ENCODE results near the gene LRP1B. TPM values are rescaled to one million over a fixed set of nuclear protein-coding genes. Genes with fewer than 3 reads are reported as not detected.

LRP1B gene
- polyA plus RNA-seq, 1 donor from 2014 or later, result 12.7 TPM

GRCh38 chr2:141137122-141137693 lies 993.6 kb downstream of the LRP1B start:
- Histone ChIP-seq H3K9ac (ENCODE audit: low read length) (no peak overlapping the region), H3K27ac (ENCODE audit: low read length) (no peak overlapping the region), H3K36me3 (ENCODE audit: insufficient read depth, low read length) (no peaks in the 10 kb centered on the region), H3K79me2 (replicated peaks; ENCODE audit: insufficient read depth, low read length) (no peaks in the 10 kb centered on the region), H4K20me1 (ENCODE audit: insufficient read depth) (no peaks in the 10 kb centered on the region), H3K9me3 (ENCODE audit: low read length) (no peaks in the 10 kb centered on the region), H3K9me2 (ENCODE audit: insufficient read depth, low read length) (no peaks in the 10 kb centered on the region), H3F3A (ENCODE audit: insufficient read depth, low read length, poor library complexity, severe bottlenecking) (no peaks in the 10 kb centered on the region), H3K4me2 (ENCODE audit: low read length) (no peak overlapping the region), H3K27me3 (ENCODE audit: insufficient read depth, low read depth, low read length) (no peaks in the 10 kb centered on the region), H3K4me3 (ENCODE audit: low read length) (no peak overlapping the region), H2AFZ (ENCODE audit: low read depth, low read length) (no peak overlapping the region)
- TF ChIP-seq SMC3 (conservative IDR thresholded peaks at IDR 0.05; ENCODE audit: poor library complexity) (no peak), EZH2 (IDR thresholded peaks at IDR 0.05; ENCODE audit: borderline replicate concordance, insufficient read depth, low read length, poor library complexity, severe bottlenecking) (no peak), RAD21 (conservative IDR thresholded peaks at IDR 0.05) (no peak), REST (IDR thresholded peaks at IDR 0.05; ENCODE audit: borderline replicate concordance) (no peak), TAF1 (IDR thresholded peaks at IDR 0.05; ENCODE audit: low read depth) (no peak), MXI1 (conservative IDR thresholded peaks at IDR 0.05; ENCODE audit: poor library complexity, severe bottlenecking) (no peak), CTCF (IDR thresholded peaks at IDR 0.05; ENCODE audit: poor library complexity, severe bottlenecking) (no peak), POLR2AphosphoS5 (IDR thresholded peaks at IDR 0.05) (no peak), EP300 (conservative IDR thresholded peaks at IDR 0.05; ENCODE audit: poor library complexity, severe bottlenecking) (no peak)

- Histone ChIP-seq H3K27me3 (ENCODE audit: insufficient read depth, low read depth, low read length) (no peaks in the 10 kb centered on the region), H3F3A (ENCODE audit: insufficient read depth, low read length, poor library complexity, severe bottlenecking) (no peaks in the 10 kb centered on the region), H3K4me2 (ENCODE audit: low read length) (no peak overlapping the region), H3K36me3 (ENCODE audit: insufficient read depth, low read length) (no peaks in the 10 kb centered on the region), H3K9ac (ENCODE audit: low read length) (no peak overlapping the region), H3K9me3 (ENCODE audit: low read length) (no peaks in the 10 kb centered on the region), H3K79me2 (replicated peaks; ENCODE audit: insufficient read depth, low read length) (no peaks in the 10 kb centered on the region), H3K27ac (ENCODE audit: low read length) (peak overlapping the region; percentile 38), H2AFZ (ENCODE audit: low read depth, low read length) (no peak overlapping the region), H3K4me3 (ENCODE audit: low read length) (no peak overlapping the region), H3K9me2 (ENCODE audit: insufficient read depth, low read length) (no peaks in the 10 kb centered on the region), H4K20me1 (ENCODE audit: insufficient read depth) (no peaks in the 10 kb centered on the region)
- TF ChIP-seq TAF1 (IDR thresholded peaks at IDR 0.05; ENCODE audit: low read depth), result no peak
- TF ChIP-seq EP300 (conservative IDR thresholded peaks at IDR 0.05; ENCODE audit: poor library complexity, severe bottlenecking), result no peak
- no peak for TF ChIP-seq POLR2AphosphoS5 (IDR thresholded peaks at IDR 0.05)
- TF ChIP-seq CTCF (IDR thresholded peaks at IDR 0.05; ENCODE audit: poor library complexity, severe bottlenecking), result no peak
- TF ChIP-seq SMC3 (conservative IDR thresholded peaks at IDR 0.05; ENCODE audit: poor library complexity), result no peak
- TF ChIP-seq REST (IDR thresholded peaks at IDR 0.05; ENCODE audit: borderline replicate concordance), result no peak
- TF ChIP-seq EZH2 (IDR thresholded peaks at IDR 0.05; ENCODE audit: borderline replicate concordance, insufficient read depth, low read length, poor library complexity, severe bottlenecking), result no peak
- no peak for TF ChIP-seq MXI1 (conservative IDR thresholded peaks at IDR 0.05; ENCODE audit: poor library complexity, severe bottlenecking)
- no peak for TF ChIP-seq RAD21 (conservative IDR thresholded peaks at IDR 0.05)
These were observed 996.9 kb downstream of the LRP1B start for GRCh38 chr2:141133883-141134282.

Data from neural cell (in vitro differentiated cells).